Endothelial cell of umbilical vein (primary cell): Measurements from ENCODE around the gene PTPRCAP. TPM values are rescaled to one million over a fixed set of nuclear protein-coding genes. Genes with fewer than 3 reads are reported as not detected.

Experiments
- BruUV-seq: library from RNA; stranded (reverse); fragments of 400-500 nt; replicated peaks from 2 replicates; lab custom pipeline; 2021; lab: Mats Ljungman, UMichigan
- CTCF ChIA-PET: fragments of 300-600, 350-600 bp; sonication (Branson Sonifier 250); formaldehyde crosslinking; loops from one replicate; lab custom pipeline; 2021; ENCODE audit warnings: antibody characterized with exemption, inconsistent platforms; lab: Charles Lee
- POLR2A ChIA-PET: fragments of 300-600, 350-600 bp; sonication (Branson Sonifier 250); formaldehyde crosslinking; loops from one replicate; lab custom pipeline; 2021; ENCODE audit warnings: antibody characterized with exemption, inconsistent platforms; lab: Charles Lee
- DNase-seq: peaks from one replicate; pipeline ENCODE4 v3.0.0-alpha.2; 2011; ENCODE audit warnings: low read depth, low spot score
- FAIRE-seq: peaks from 2 replicates; lab custom pipeline; 2011; peaks lifted over from hg19 to GRCh38; lab: Jason Lieb, UNC
- H2AFZ ChIP-seq: 2 replicates; pipeline ENCODE4 v1.6.0; 2012; ENCODE audit warnings: low read depth, low read length, control low read depth, inconsistent platforms
- H3K27ac ChIP-seq: 2 replicates; pipeline ENCODE4 v1.5.1; 2011; ENCODE audit warnings: low read depth, mild to moderate bottlenecking, control low read depth, low read length, moderate library complexity; ENCODE audit not compliant: insufficient read depth
- H3K27me3 ChIP-seq, 2 experiments: 2 replicates each; pipeline versions ENCODE4 v1.6.0 to v1.6.1; 2011; ENCODE audit warnings: low read length in 2 of 2, mixed read lengths in 1 of 2; ENCODE audit not compliant: control insufficient read depth in 2 of 2, insufficient read depth in 2 of 2
- H3K36me3 ChIP-seq, 2 experiments: 2 replicates in 1 of 2; 3 replicates in 1 of 2; pipeline ENCODE4 v1.5.1; 2011; ENCODE audit warnings: low read length in 2 of 2, mild to moderate bottlenecking in 1 of 2, moderate library complexity in 1 of 2; ENCODE audit not compliant: control insufficient read depth in 2 of 2, insufficient read depth in 2 of 2; ENCODE audit errors: extremely low read depth in 1 of 2
- H3K4me1 ChIP-seq: 3 replicates; pipeline ENCODE4 v1.5.1; 2011; ENCODE audit warnings: mild to moderate bottlenecking, low read length; ENCODE audit not compliant: control insufficient read depth, insufficient read depth; ENCODE audit errors: extremely low read depth
- H3K4me2 ChIP-seq: 2 replicates; pipeline ENCODE4 v1.6.1; 2011; ENCODE audit warnings: low read length, control low read depth, mixed read lengths; ENCODE audit not compliant: insufficient read depth
- H3K4me3 ChIP-seq, 3 experiments: fragments of 200-600 bp in 1 of 3; sonication (generic), shearing (Covaris generic) in 1 of 3; replicated peaks in 1 of 3; 2 replicates each; pipeline ENCODE4 v1.5.1; 2011 to 2016; ENCODE audit warnings: control low read depth in 3 of 3, low read length in 3 of 3, mild to moderate bottlenecking in 2 of 3, inconsistent platforms in 1 of 3, low read depth in 1 of 3, moderate library complexity in 1 of 3; ENCODE audit not compliant: insufficient read depth in 1 of 3
- H3K79me2 ChIP-seq: 2 replicates; pipeline ENCODE4 v1.6.0; 2012; ENCODE audit warnings: low read length, inconsistent platforms; ENCODE audit not compliant: control insufficient read depth, insufficient read depth
- H3K9ac ChIP-seq: replicated peaks from 2 replicates; pipeline ENCODE3; 2011; ENCODE audit warnings: low read length, control low read depth; ENCODE audit not compliant: insufficient read depth; ENCODE audit errors: extremely low read depth
- H3K9me1 ChIP-seq: replicated peaks from 3 replicates; pipeline ENCODE4 v1.6.0; 2011; ENCODE audit warnings: mild to moderate bottlenecking, low read length; ENCODE audit not compliant: control insufficient read depth, insufficient read depth; ENCODE audit errors: extremely low read depth
- H3K9me3 ChIP-seq: replicated peaks from 2 replicates; pipeline ENCODE4 v1.5.1; 2012; ENCODE audit warnings: low read length, inconsistent platforms; ENCODE audit not compliant: control insufficient read depth, insufficient read depth
- H4K20me1 ChIP-seq: replicated peaks from 2 replicates; pipeline ENCODE3; 2011; ENCODE audit warnings: mild to moderate bottlenecking, low read length; ENCODE audit not compliant: control insufficient read depth, insufficient read depth; ENCODE audit errors: extremely low read depth
- EZH2 ChIP-seq: IDR thresholded peaks from 2 replicates; pipeline ENCODE4 v1.6.1; 2012; ENCODE audit warnings: borderline replicate concordance, low read depth, mild to moderate bottlenecking, moderate library complexity, low read length, inconsistent platforms; ENCODE audit not compliant: severe bottlenecking
- FOS ChIP-seq: IDR thresholded peaks from 2 replicates; pipeline ENCODE4 v1.6.1; 2011; ENCODE audit warnings: mild to moderate bottlenecking, low read length, moderate library complexity, borderline replicate concordance; ENCODE audit not compliant: insufficient read depth
- GATA2 ChIP-seq: IDR thresholded peaks from 2 replicates; pipeline ENCODE4 v1.7.0; 2011; ENCODE audit warnings: low read depth, mild to moderate bottlenecking, moderate library complexity, mixed read lengths, low read length; ENCODE audit not compliant: insufficient read length, insufficient read depth
- JUN ChIP-seq: IDR thresholded peaks from 2 replicates; pipeline ENCODE4 v1.6.1; 2011; ENCODE audit warnings: borderline replicate concordance, low read depth; ENCODE audit not compliant: insufficient read length, insufficient read depth
- MYC ChIP-seq: IDR thresholded peaks from one replicate; pipeline ENCODE4 v1.6.1; 2011; ENCODE audit warnings: mild to moderate bottlenecking, low read depth, low read length
- POLR2A ChIP-seq: IDR thresholded peaks from 2 replicates; pipeline ENCODE4 v1.6.1; 2012; ENCODE audit warnings: low read depth, mild to moderate bottlenecking, control low read depth, low read length
- POLR2AphosphoS5 ChIP-seq: IDR thresholded peaks from 2 replicates; pipeline ENCODE4 v1.6.1; 2012; ENCODE audit warnings: low read depth, mild to moderate bottlenecking, control low read depth, low read length, moderate library complexity; ENCODE audit not compliant: insufficient read depth
- dilution Hi-C: fragments of 300-500 bp; cut with MboI; formaldehyde crosslinking; loops from one replicate; pipeline ENCODE4 v1.15.0; 2019; ENCODE audit warnings: low sequenced_read_pairs; ENCODE audit not compliant: extremely low pct_ligation_motif_present
- intact Hi-C: fragments of 100-400 bp; cut with micrococcal nuclease; formaldehyde crosslinking; loops from one replicate; pipeline ENCODE4 v1.10.0; 2022
- polyA plus RNA-seq, 4 experiments: library from polyadenylated mRNA; depleted of rRNA in 3 of 4; stranded (reverse) in 3 of 4; unstranded in 1 of 4; fragments of >200 nt; gene quantifications; 2 replicates each; pipeline versions ENCODE4 v1.2.1 to v1.2.3, GENCODE V29; 2011 to 2012; ENCODE audit warnings: missing spikeins in 1 of 4
- total RNA-seq: library from RNA; stranded (reverse); gene quantifications from 2 replicates; pipeline ENCODE4 v1.2.3, GENCODE V29; 2021
- TF ChIP-seq, protein P1 (sequence below), 2 donors: IDR thresholded peaks; 1 replicate in 1 of 2; 2 replicates in 1 of 2; pipeline ENCODE4 v1.5.1; 2011; ENCODE audit warnings: low read length in 2 of 2, mild to moderate bottlenecking in 2 of 2, moderate library complexity in 2 of 2, control low read depth in 1 of 2, inconsistent platforms in 1 of 2, low read depth in 1 of 2; ENCODE audit not compliant: insufficient read depth in 1 of 2; ENCODE audit errors: extremely low read depth in 1 of 2
- TF ChIP-seq, protein P2 (sequence below): IDR thresholded peaks from 2 replicates; pipeline ENCODE4 v1.6.1; 2011; ENCODE audit not compliant: insufficient read depth, insufficient read length

The PTPRCAP gene
- total and polyA plus RNA-seq, 2 donors (not counting 3 experiments of a cell fraction or from before 2014, with no cell fraction given): 3.6 TPM; not detected in 1

DNA sequence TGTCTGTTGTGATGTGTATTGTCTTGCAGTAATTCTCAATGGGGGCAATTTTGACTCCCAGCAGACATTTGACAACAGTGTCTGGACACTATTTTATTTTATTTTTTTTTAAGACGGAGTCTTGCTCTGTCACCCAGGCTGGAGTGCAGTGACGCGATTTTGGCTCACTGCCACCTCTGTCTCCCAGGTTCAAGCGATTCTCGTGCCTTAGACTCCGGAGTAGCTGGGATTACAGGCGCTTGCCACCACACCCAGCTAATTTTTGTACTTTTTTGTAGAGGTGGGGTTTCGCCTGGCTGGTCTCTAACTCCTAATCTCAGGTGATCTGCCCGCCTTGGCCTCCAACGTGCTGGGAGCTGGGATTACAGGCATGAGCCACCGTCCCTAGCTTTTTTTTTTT lies 7.8 kb downstream of the PTPRCAP start:
- no peaks in the 10 kb centered on the region for H3K9me1 ChIP-seq
- H4K20me1 ChIP-seq: no peaks in the 10 kb centered on the region
- no peak overlapping the region for H2AFZ ChIP-seq
- dilution Hi-C loops: no loop called here
- TF ChIP-seq, protein P1, sequence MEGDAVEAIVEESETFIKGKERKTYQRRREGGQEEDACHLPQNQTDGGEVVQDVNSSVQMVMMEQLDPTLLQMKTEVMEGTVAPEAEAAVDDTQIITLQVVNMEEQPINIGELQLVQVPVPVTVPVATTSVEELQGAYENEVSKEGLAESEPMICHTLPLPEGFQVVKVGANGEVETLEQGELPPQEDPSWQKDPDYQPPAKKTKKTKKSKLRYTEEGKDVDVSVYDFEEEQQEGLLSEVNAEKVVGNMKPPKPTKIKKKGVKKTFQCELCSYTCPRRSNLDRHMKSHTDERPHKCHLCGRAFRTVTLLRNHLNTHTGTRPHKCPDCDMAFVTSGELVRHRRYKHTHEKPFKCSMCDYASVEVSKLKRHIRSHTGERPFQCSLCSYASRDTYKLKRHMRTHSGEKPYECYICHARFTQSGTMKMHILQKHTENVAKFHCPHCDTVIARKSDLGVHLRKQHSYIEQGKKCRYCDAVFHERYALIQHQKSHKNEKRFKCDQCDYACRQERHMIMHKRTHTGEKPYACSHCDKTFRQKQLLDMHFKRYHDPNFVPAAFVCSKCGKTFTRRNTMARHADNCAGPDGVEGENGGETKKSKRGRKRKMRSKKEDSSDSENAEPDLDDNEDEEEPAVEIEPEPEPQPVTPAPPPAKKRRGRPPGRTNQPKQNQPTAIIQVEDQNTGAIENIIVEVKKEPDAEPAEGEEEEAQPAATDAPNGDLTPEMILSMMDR (IDR thresholded peaks at IDR 0.05; ENCODE audit: extremely low read depth in 1 of 2, insufficient read depth in 1 of 2, low read depth in 1 of 2, low read length in 2 of 2): no peak
- no peak for TF ChIP-seq GATA2
- no peak for TF ChIP-seq MYC
- no peak for TF ChIP-seq JUN
- TF ChIP-seq, protein P2, sequence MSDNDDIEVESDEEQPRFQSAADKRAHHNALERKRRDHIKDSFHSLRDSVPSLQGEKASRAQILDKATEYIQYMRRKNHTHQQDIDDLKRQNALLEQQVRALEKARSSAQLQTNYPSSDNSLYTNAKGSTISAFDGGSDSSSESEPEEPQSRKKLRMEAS: no peak
- no peak for TF ChIP-seq POLR2A
- no peak for TF ChIP-seq FOS
- TF ChIP-seq EZH2: no peak
- no peak for TF ChIP-seq POLR2AphosphoS5
- no peaks in the 10 kb centered on the region for H3K27me3 ChIP-seq
- no TSS peak for BruUV-seq
- H3K4me1 ChIP-seq: no peaks in the 10 kb centered on the region
- H3K9ac ChIP-seq: no peak overlapping the region
- POLR2A ChIA-PET: no interaction called here
- no peak overlapping the region for H3K27ac ChIP-seq
- H3K4me3 ChIP-seq: no peak overlapping the region
- peaks cover 0 to 26% of the 10 kb centered on the region in 2 experiments for H3K36me3 ChIP-seq
- peaks cover 10% of the 10 kb centered on the region for H3K79me2 ChIP-seq
- DNase-seq (no peak), FAIRE-seq (peak; percentile 26)
- H3K4me2 ChIP-seq: no peak overlapping the region
- intact Hi-C loops: loop anchor here (2.0 kb wide), 1 partner anchor 39 kb away; the partner anchor contains the start of gene TMEM134
- no peaks in the 10 kb centered on the region for H3K9me3 ChIP-seq
- CTCF ChIA-PET: no interaction called here
